Endothelial cell of umbilical vein (primary cell): Measurements from ENCODE around the gene LMO1. TPM values are rescaled to one million over a fixed set of nuclear protein-coding genes. Genes with fewer than 3 reads are reported as not detected.

Source experiments
- BruUV-seq: library from RNA; stranded (reverse); fragments of 400-500 nt; replicated peaks from 2 replicates; lab custom pipeline; 2021; lab: Mats Ljungman, UMichigan
- CTCF ChIA-PET: fragments of 300-600, 350-600 bp; sonication (Branson Sonifier 250); formaldehyde crosslinking; loops from one replicate; lab custom pipeline; 2021; ENCODE audit warnings: antibody characterized with exemption, inconsistent platforms; lab: Charles Lee
- POLR2A ChIA-PET: fragments of 300-600, 350-600 bp; sonication (Branson Sonifier 250); formaldehyde crosslinking; loops from one replicate; lab custom pipeline; 2021; ENCODE audit warnings: antibody characterized with exemption, inconsistent platforms; lab: Charles Lee
- DNase-seq: peaks from one replicate; pipeline ENCODE4 v3.0.0-alpha.2; 2011; ENCODE audit warnings: low read depth, low spot score
- FAIRE-seq: peaks from 2 replicates; lab custom pipeline; 2011; peaks lifted over from hg19 to GRCh38; lab: Jason Lieb, UNC
- H2AFZ ChIP-seq: 2 replicates; pipeline ENCODE4 v1.6.0; 2012; ENCODE audit warnings: low read depth, low read length, control low read depth, inconsistent platforms
- H3K27ac ChIP-seq: 2 replicates; pipeline ENCODE4 v1.5.1; 2011; ENCODE audit warnings: low read depth, mild to moderate bottlenecking, control low read depth, low read length, moderate library complexity; ENCODE audit not compliant: insufficient read depth
- H3K27me3 ChIP-seq, 2 experiments: 2 replicates each; pipeline versions ENCODE4 v1.6.0 to v1.6.1; 2011; ENCODE audit warnings: low read length in 2 of 2, mixed read lengths in 1 of 2; ENCODE audit not compliant: control insufficient read depth in 2 of 2, insufficient read depth in 2 of 2
- H3K36me3 ChIP-seq, 2 experiments: 2 replicates in 1 of 2; 3 replicates in 1 of 2; pipeline ENCODE4 v1.5.1; 2011; ENCODE audit warnings: low read length in 2 of 2, mild to moderate bottlenecking in 1 of 2, moderate library complexity in 1 of 2; ENCODE audit not compliant: control insufficient read depth in 2 of 2, insufficient read depth in 2 of 2; ENCODE audit errors: extremely low read depth in 1 of 2
- H3K4me1 ChIP-seq: 3 replicates; pipeline ENCODE4 v1.5.1; 2011; ENCODE audit warnings: mild to moderate bottlenecking, low read length; ENCODE audit not compliant: control insufficient read depth, insufficient read depth; ENCODE audit errors: extremely low read depth
- H3K4me2 ChIP-seq: 2 replicates; pipeline ENCODE4 v1.6.1; 2011; ENCODE audit warnings: low read length, control low read depth, mixed read lengths; ENCODE audit not compliant: insufficient read depth
- H3K4me3 ChIP-seq, 3 experiments: fragments of 200-600 bp in 1 of 3; sonication (generic), shearing (Covaris generic) in 1 of 3; replicated peaks in 1 of 3; 2 replicates each; pipeline ENCODE4 v1.5.1; 2011 to 2016; ENCODE audit warnings: control low read depth in 3 of 3, low read length in 3 of 3, mild to moderate bottlenecking in 2 of 3, inconsistent platforms in 1 of 3, low read depth in 1 of 3, moderate library complexity in 1 of 3; ENCODE audit not compliant: insufficient read depth in 1 of 3
- H3K79me2 ChIP-seq: 2 replicates; pipeline ENCODE4 v1.6.0; 2012; ENCODE audit warnings: low read length, inconsistent platforms; ENCODE audit not compliant: control insufficient read depth, insufficient read depth
- H3K9ac ChIP-seq: replicated peaks from 2 replicates; pipeline ENCODE3; 2011; ENCODE audit warnings: low read length, control low read depth; ENCODE audit not compliant: insufficient read depth; ENCODE audit errors: extremely low read depth
- H3K9me1 ChIP-seq: replicated peaks from 3 replicates; pipeline ENCODE4 v1.6.0; 2011; ENCODE audit warnings: mild to moderate bottlenecking, low read length; ENCODE audit not compliant: control insufficient read depth, insufficient read depth; ENCODE audit errors: extremely low read depth
- H3K9me3 ChIP-seq: replicated peaks from 2 replicates; pipeline ENCODE4 v1.5.1; 2012; ENCODE audit warnings: low read length, inconsistent platforms; ENCODE audit not compliant: control insufficient read depth, insufficient read depth
- H4K20me1 ChIP-seq: replicated peaks from 2 replicates; pipeline ENCODE3; 2011; ENCODE audit warnings: mild to moderate bottlenecking, low read length; ENCODE audit not compliant: control insufficient read depth, insufficient read depth; ENCODE audit errors: extremely low read depth
- EZH2 ChIP-seq: IDR thresholded peaks from 2 replicates; pipeline ENCODE4 v1.6.1; 2012; ENCODE audit warnings: borderline replicate concordance, low read depth, mild to moderate bottlenecking, moderate library complexity, low read length, inconsistent platforms; ENCODE audit not compliant: severe bottlenecking
- POLR2AphosphoS5 ChIP-seq: IDR thresholded peaks from 2 replicates; pipeline ENCODE4 v1.6.1; 2012; ENCODE audit warnings: low read depth, mild to moderate bottlenecking, control low read depth, low read length, moderate library complexity; ENCODE audit not compliant: insufficient read depth
- dilution Hi-C: fragments of 300-500 bp; cut with MboI; formaldehyde crosslinking; loops from one replicate; pipeline ENCODE4 v1.15.0; 2019; ENCODE audit warnings: low sequenced_read_pairs; ENCODE audit not compliant: extremely low pct_ligation_motif_present
- intact Hi-C: fragments of 100-400 bp; cut with micrococcal nuclease; formaldehyde crosslinking; loops from one replicate; pipeline ENCODE4 v1.10.0; 2022
- polyA plus RNA-seq, 4 experiments: library from polyadenylated mRNA; depleted of rRNA in 3 of 4; stranded (reverse) in 3 of 4; unstranded in 1 of 4; fragments of >200 nt; gene quantifications; 2 replicates each; pipeline versions ENCODE4 v1.2.1 to v1.2.3, GENCODE V29; 2011 to 2012; ENCODE audit warnings: missing spikeins in 1 of 4
- total RNA-seq: library from RNA; stranded (reverse); gene quantifications from 2 replicates; pipeline ENCODE4 v1.2.3, GENCODE V29; 2021
- TF ChIP-seq, protein P1 (sequence below): IDR thresholded peaks from 2 replicates; pipeline ENCODE4 v1.6.1; 2011; ENCODE audit not compliant: insufficient read depth, insufficient read length
- TF ChIP-seq, protein P2 (sequence below), 2 donors: IDR thresholded peaks; 1 replicate in 1 of 2; 2 replicates in 1 of 2; pipeline ENCODE4 v1.5.1; 2011; ENCODE audit warnings: low read length in 2 of 2, mild to moderate bottlenecking in 2 of 2, moderate library complexity in 2 of 2, control low read depth in 1 of 2, inconsistent platforms in 1 of 2, low read depth in 1 of 2; ENCODE audit not compliant: insufficient read depth in 1 of 2; ENCODE audit errors: extremely low read depth in 1 of 2

LMO1 gene
- total and polyA plus RNA-seq, 2 donors (not counting 3 experiments of a cell fraction or from before 2014, with no cell fraction given): not detected

- no peaks in the 10 kb centered on the region for H3K9me1 ChIP-seq
- CTCF ChIA-PET: interaction anchor here (1.2 to 3.9 kb wide), 4 partner anchors 19 to 44 kb away, joined by 3 to 49 read pairs (median 15); no protein-coding TSS in a partner anchor
- no peak for DNase-seq
- no TSS peak for BruUV-seq
- H3K27me3 ChIP-seq: peaks cover 61 to 62% of the 10 kb centered on the region in 2 experiments
- no peak overlapping the region for H2AFZ ChIP-seq
- TF ChIP-seq, protein P1, sequence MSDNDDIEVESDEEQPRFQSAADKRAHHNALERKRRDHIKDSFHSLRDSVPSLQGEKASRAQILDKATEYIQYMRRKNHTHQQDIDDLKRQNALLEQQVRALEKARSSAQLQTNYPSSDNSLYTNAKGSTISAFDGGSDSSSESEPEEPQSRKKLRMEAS: no peak
- TF ChIP-seq POLR2AphosphoS5 (no peak), EZH2 (no peak)
- TF ChIP-seq, protein P2, sequence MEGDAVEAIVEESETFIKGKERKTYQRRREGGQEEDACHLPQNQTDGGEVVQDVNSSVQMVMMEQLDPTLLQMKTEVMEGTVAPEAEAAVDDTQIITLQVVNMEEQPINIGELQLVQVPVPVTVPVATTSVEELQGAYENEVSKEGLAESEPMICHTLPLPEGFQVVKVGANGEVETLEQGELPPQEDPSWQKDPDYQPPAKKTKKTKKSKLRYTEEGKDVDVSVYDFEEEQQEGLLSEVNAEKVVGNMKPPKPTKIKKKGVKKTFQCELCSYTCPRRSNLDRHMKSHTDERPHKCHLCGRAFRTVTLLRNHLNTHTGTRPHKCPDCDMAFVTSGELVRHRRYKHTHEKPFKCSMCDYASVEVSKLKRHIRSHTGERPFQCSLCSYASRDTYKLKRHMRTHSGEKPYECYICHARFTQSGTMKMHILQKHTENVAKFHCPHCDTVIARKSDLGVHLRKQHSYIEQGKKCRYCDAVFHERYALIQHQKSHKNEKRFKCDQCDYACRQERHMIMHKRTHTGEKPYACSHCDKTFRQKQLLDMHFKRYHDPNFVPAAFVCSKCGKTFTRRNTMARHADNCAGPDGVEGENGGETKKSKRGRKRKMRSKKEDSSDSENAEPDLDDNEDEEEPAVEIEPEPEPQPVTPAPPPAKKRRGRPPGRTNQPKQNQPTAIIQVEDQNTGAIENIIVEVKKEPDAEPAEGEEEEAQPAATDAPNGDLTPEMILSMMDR (IDR thresholded peaks at IDR 0.05; ENCODE audit: extremely low read depth in 1 of 2, insufficient read depth in 1 of 2, low read depth in 1 of 2, low read length in 2 of 2): peak in 1 of 2 donors; percentile 9
- H3K4me2 ChIP-seq: no peak overlapping the region
- peaks cover 4% of the 10 kb centered on the region for H3K4me1 ChIP-seq
- H3K36me3 ChIP-seq: no peaks in the 10 kb centered on the region
- intact Hi-C loops: loop anchor here (2.0 kb wide), 1 partner anchor 63 kb away; no protein-coding TSS in a partner anchor
- H4K20me1 ChIP-seq: no peaks in the 10 kb centered on the region
- no peaks in the 10 kb centered on the region for H3K79me2 ChIP-seq
- no peaks in the 10 kb centered on the region for H3K9me3 ChIP-seq
- POLR2A ChIA-PET: no interaction called here
- H3K27ac ChIP-seq: no peak overlapping the region
- FAIRE-seq: no peak
- dilution Hi-C loops: no loop called here
- no peak overlapping the region for H3K4me3 ChIP-seq
- no peak overlapping the region for H3K9ac ChIP-seq
Observed at GRCh38 chr11:8265681-8266241, 2.1 kb upstream of the LMO1 start.
